HG02938 (cell line): Measurements from ENCODE around the gene PCDHB12.

Experiments
- ATAC-seq: cut with Tn5 transposase; IDR thresholded peaks from one replicate; pipeline ENCODE4 v1.9.1; 2021; ENCODE audit warnings: mild to moderate bottlenecking, moderate library complexity; ENCODE audit not compliant: unreplicated experiment

PCDHB12 gene

DNA sequence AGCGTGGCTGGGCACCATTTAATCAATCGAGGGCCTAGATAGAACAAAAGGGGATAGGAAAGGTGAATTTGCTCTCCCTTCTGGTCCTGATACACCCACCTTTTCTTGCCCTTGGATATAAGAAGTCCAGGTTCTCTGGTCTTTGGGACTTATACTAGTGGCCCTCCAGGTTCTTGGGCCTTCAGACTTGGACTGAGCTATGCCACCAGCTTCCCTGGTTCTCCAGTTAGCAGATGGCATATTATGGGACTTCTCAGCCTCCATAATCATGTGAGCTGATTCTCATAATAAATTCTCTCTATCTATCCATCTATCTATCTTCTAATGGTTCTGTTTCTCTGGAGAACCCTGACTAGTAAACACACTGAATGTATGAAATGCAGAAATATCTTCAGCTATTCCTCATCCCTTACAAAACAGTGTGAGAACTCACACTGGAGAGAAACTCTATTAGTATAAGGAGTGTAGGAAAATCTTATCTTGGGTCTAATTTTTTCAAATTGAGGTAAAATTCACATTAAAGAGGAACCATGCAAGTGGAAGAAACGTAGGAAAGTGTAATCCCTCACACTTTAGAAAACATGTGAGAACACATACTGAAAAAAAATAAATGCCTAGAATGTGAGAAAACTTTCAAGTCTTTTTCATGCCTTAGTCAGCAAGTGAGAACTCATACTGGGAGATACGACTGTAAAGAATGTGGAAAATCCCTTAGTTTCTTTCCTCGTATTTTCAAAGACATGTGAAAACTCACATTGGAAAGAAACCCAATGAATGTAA lies 52.1 kb downstream of the PCDHB12 start:
- no peak for ATAC-seq

DNA sequence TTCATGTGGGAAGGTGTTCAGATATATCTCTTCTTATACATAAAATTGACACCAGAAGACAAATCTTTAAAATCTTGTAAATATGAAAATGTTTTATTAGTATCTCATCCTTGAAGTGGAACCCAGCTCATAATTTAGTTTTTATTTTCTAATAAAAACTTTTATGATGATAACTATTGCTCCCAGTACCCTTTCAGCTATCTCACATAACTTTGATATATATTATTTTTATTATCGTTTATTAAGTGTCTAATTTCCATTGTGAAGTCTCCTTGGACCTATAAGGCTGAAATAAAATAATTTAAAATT lies 52.7 kb downstream of the PCDHB12 start:
- ATAC-seq: no peak
